ENCODE data around the gene EFTUD2.
"Not testable (repeated sequence)": the region's sequence is repeated elsewhere in the genome, so short reads cannot be mapped to it uniquely, and the experiment has no call there.

Gene EFTUD2

GRCh38 chr17:44808656-44809388 is 90.4 kb downstream of the EFTUD2 start:
- not testable (repeated sequence) for H3K27ac ChIP-seq (ENCODE audit: insufficient read depth, low read depth, low read length, poor library complexity, severe bottlenecking); H3K27me3 ChIP-seq (ENCODE audit: control insufficient read depth, insufficient read depth, low read length, poor library complexity, severe bottlenecking); H3K9me3 ChIP-seq (ENCODE audit: control insufficient read depth, low read length); H3K4me1 ChIP-seq (ENCODE audit: control insufficient read depth, insufficient read depth, low read length); H3K4me3 ChIP-seq (ENCODE audit: insufficient read depth, low read depth, low read length)
- H3K36me3 ChIP-seq (ENCODE audit: control insufficient read depth, insufficient read depth, low read length) = peaks cover 12% of the 10 kb centered on the region
- WGBS, 2 experiments = 93 to 94% methylated on average over 9 of the region's 9 CpGs

GRCh38 chr17:44808156-44808555 is 91.1 kb downstream of the EFTUD2 start:
- H3K4me3 ChIP-seq (ENCODE audit: insufficient read depth, low read depth, low read length) = no peak overlapping the region
- no peak overlapping the region for H3K27ac ChIP-seq (ENCODE audit: insufficient read depth, low read depth, low read length, poor library complexity, severe bottlenecking)
- H3K27me3 ChIP-seq (ENCODE audit: control insufficient read depth, insufficient read depth, low read length, poor library complexity, severe bottlenecking) = no peaks in the 10 kb centered on the region
- WGBS, 2 experiments = 95 to 96% methylated on average over 4 of the region's 4 CpGs
- H3K36me3 ChIP-seq (ENCODE audit: control insufficient read depth, insufficient read depth, low read length) = peaks cover 19% of the 10 kb centered on the region
- H3K9me3 ChIP-seq (ENCODE audit: control insufficient read depth, low read length) = no peaks in the 10 kb centered on the region
- no peaks in the 10 kb centered on the region for H3K4me1 ChIP-seq (ENCODE audit: control insufficient read depth, insufficient read depth, low read length)

- Histone ChIP-seq H3K36me3 (ENCODE audit: control insufficient read depth, insufficient read depth, low read length) (peaks cover 22% of the 10 kb centered on the region), H3K4me1 (ENCODE audit: control insufficient read depth, insufficient read depth, low read length) (no peaks in the 10 kb centered on the region)
- WGBS, 2 experiments = 86% methylated on average over 2 of the region's 3 CpGs
Measured at GRCh38 chr17:44807817-44808155, 91.5 kb downstream of the EFTUD2 start.

GRCh38 chr17:44807093-44807816 is 92.0 kb downstream of the EFTUD2 start:
- Histone ChIP-seq H3K4me3 (ENCODE audit: insufficient read depth, low read depth, low read length) (no peak overlapping the region), H3K27ac (ENCODE audit: insufficient read depth, low read depth, low read length, poor library complexity, severe bottlenecking) (peak overlapping the region; percentile 36), H3K4me1 (ENCODE audit: control insufficient read depth, insufficient read depth, low read length) (no peaks in the 10 kb centered on the region), H3K9me3 (ENCODE audit: control insufficient read depth, low read length) (no peaks in the 10 kb centered on the region), H3K27me3 (ENCODE audit: control insufficient read depth, insufficient read depth, low read length, poor library complexity, severe bottlenecking) (no peaks in the 10 kb centered on the region), H3K36me3 (ENCODE audit: control insufficient read depth, insufficient read depth, low read length) (peaks cover 27% of the 10 kb centered on the region)
- 97% methylated on average over 4 of the region's 4 CpGs for WGBS, 2 experiments

More at GRCh38 chr17:44807817-44808155, 91.5 kb downstream of the EFTUD2 start:
- Histone ChIP-seq H3K27ac (ENCODE audit: insufficient read depth, low read depth, low read length, poor library complexity, severe bottlenecking) (peak overlapping the region; percentile 36), H3K4me3 (ENCODE audit: insufficient read depth, low read depth, low read length) (no peak overlapping the region), H3K27me3 (ENCODE audit: control insufficient read depth, insufficient read depth, low read length, poor library complexity, severe bottlenecking) (no peaks in the 10 kb centered on the region), H3K9me3 (ENCODE audit: control insufficient read depth, low read length) (no peaks in the 10 kb centered on the region)

GRCh38 chr17:44804302-44805089 is 94.7 kb downstream of the EFTUD2 start:
- no peak overlapping the region for H3K4me3 ChIP-seq (ENCODE audit: insufficient read depth, low read depth, low read length)
- no peak overlapping the region for H3K27ac ChIP-seq (ENCODE audit: insufficient read depth, low read depth, low read length, poor library complexity, severe bottlenecking)
- 95% methylated on average over 10 of the region's 10 CpGs for WGBS, 2 experiments
- H3K4me1 ChIP-seq (ENCODE audit: control insufficient read depth, insufficient read depth, low read length) = no peaks in the 10 kb centered on the region
- H3K9me3 ChIP-seq (ENCODE audit: control insufficient read depth, low read length) = no peaks in the 10 kb centered on the region
- no peaks in the 10 kb centered on the region for H3K27me3 ChIP-seq (ENCODE audit: control insufficient read depth, insufficient read depth, low read length, poor library complexity, severe bottlenecking)
- H3K36me3 ChIP-seq (ENCODE audit: control insufficient read depth, insufficient read depth, low read length) = peaks cover 40% of the 10 kb centered on the region

- no peak overlapping the region for H3K27ac ChIP-seq (ENCODE audit: insufficient read depth, low read depth, low read length, poor library complexity, severe bottlenecking)
- peaks cover 50% of the 10 kb centered on the region for H3K36me3 ChIP-seq (ENCODE audit: control insufficient read depth, insufficient read depth, low read length)
- no peaks in the 10 kb centered on the region for H3K27me3 ChIP-seq (ENCODE audit: control insufficient read depth, insufficient read depth, low read length, poor library complexity, severe bottlenecking)
- no peaks in the 10 kb centered on the region for H3K4me1 ChIP-seq (ENCODE audit: control insufficient read depth, insufficient read depth, low read length)
- no peak overlapping the region for H3K4me3 ChIP-seq (ENCODE audit: insufficient read depth, low read depth, low read length)
- 91 to 96% methylated on average over 5 of the region's 5 CpGs for WGBS, 2 experiments
- H3K9me3 ChIP-seq (ENCODE audit: control insufficient read depth, low read length) = no peaks in the 10 kb centered on the region
Measured at GRCh38 chr17:44801880-44802279, 97.4 kb downstream of the EFTUD2 start.
